ES-I3 (cell line): ENCODE results near the gene NR6A1.

Experiments
- H3K36me3 ChIP-seq: 2 replicates; pipeline ENCODE4 v1.6.1; 2013; ENCODE audit warnings: mild to moderate bottlenecking, low read length, control low read depth, moderate library complexity; ENCODE audit not compliant: insufficient read depth
- H3K4me1 ChIP-seq: 2 replicates; pipeline ENCODE4 v1.6.1; 2013; ENCODE audit warnings: mild to moderate bottlenecking, control low read depth, low read length; ENCODE audit not compliant: insufficient read depth
- H3K9ac ChIP-seq: 2 replicates; pipeline ENCODE4 v1.6.1; 2013; ENCODE audit warnings: low read depth, mild to moderate bottlenecking, low read length, moderate library complexity
- H3K9me3 ChIP-seq: 2 replicates; pipeline ENCODE4 v1.6.1; 2013; ENCODE audit warnings: mild to moderate bottlenecking, low read length, moderate library complexity; ENCODE audit not compliant: control insufficient read depth, insufficient read depth

Gene NR6A1

GRCh38 chr9:124535846-124536245, 235.3 kb downstream of the NR6A1 start:
- no peak overlapping the region for H3K9ac ChIP-seq
- no peaks in the 10 kb centered on the region for H3K4me1 ChIP-seq
- H3K36me3 ChIP-seq, result peaks cover 8% of the 10 kb centered on the region
- H3K9me3 ChIP-seq, result no peaks in the 10 kb centered on the region

- Histone ChIP-seq H3K36me3 (peaks cover 8% of the 10 kb centered on the region), H3K9me3 (no peaks in the 10 kb centered on the region)
Measured at GRCh38 chr9:124532897-124533296, 238.2 kb downstream of the NR6A1 start.

GRCh38 chr9:124531115-124531514, 240.0 kb downstream of the NR6A1 start:
- H3K4me1 ChIP-seq, result no peaks in the 10 kb centered on the region
- H3K9me3 ChIP-seq, result no peaks in the 10 kb centered on the region
- H3K36me3 ChIP-seq, result peaks cover 8% of the 10 kb centered on the region
- no peak overlapping the region for H3K9ac ChIP-seq

More at GRCh38 chr9:124532897-124533296, 238.2 kb downstream of the NR6A1 start:
- Histone ChIP-seq H3K4me1 (no peaks in the 10 kb centered on the region), H3K9ac (no peak overlapping the region)

- H3K36me3 ChIP-seq, result peaks cover 3% of the 10 kb centered on the region; the same call in 1 of the 2 replicates
Measured at GRCh38 chr9:124530246-124530645, 240.9 kb downstream of the NR6A1 start.

GRCh38 chr9:124527781-124528180, 243.3 kb downstream of the NR6A1 start:
- H3K4me1 ChIP-seq, result no peaks in the 10 kb centered on the region
- H3K9ac ChIP-seq, result no peak overlapping the region
- no peaks in the 10 kb centered on the region for H3K36me3 ChIP-seq
- H3K9me3 ChIP-seq, result no peaks in the 10 kb centered on the region

More at GRCh38 chr9:124530246-124530645, 240.9 kb downstream of the NR6A1 start:
- H3K4me1 ChIP-seq, result no peaks in the 10 kb centered on the region
- H3K9me3 ChIP-seq, result no peaks in the 10 kb centered on the region
- H3K9ac ChIP-seq, result no peak overlapping the region

- Histone ChIP-seq H3K36me3 (no peaks in the 10 kb centered on the region), H3K4me1 (no peaks in the 10 kb centered on the region; the same call in 1 of the 2 replicates), H3K9ac (no peak overlapping the region), H3K9me3 (no peaks in the 10 kb centered on the region)
Measured at GRCh38 chr9:124526174-124526573, 244.9 kb downstream of the NR6A1 start.

- H3K4me1 ChIP-seq, result no peaks in the 10 kb centered on the region; the same call in 1 of the 2 replicates
- no peaks in the 10 kb centered on the region for H3K9me3 ChIP-seq
- H3K36me3 ChIP-seq, result no peaks in the 10 kb centered on the region; the same call in 1 of the 2 replicates
- H3K9ac ChIP-seq, result no peak overlapping the region
Measured at GRCh38 chr9:124522121-124523098, 248.7 kb downstream of the NR6A1 start.

GRCh38 chr9:124521142-124521541, 250.0 kb downstream of the NR6A1 start:
- Histone ChIP-seq H3K9me3 (no peaks in the 10 kb centered on the region), H3K36me3 (no peaks in the 10 kb centered on the region; the same call in 1 of the 2 replicates)

GRCh38 chr9:124520206-124520596, 250.9 kb downstream of the NR6A1 start:
- no peak overlapping the region for H3K9ac ChIP-seq
- no peaks in the 10 kb centered on the region for H3K9me3 ChIP-seq
- no peaks in the 10 kb centered on the region; the same call in 1 of the 2 replicates for H3K36me3 ChIP-seq
- H3K4me1 ChIP-seq, result no peaks in the 10 kb centered on the region; the same call in 1 of the 2 replicates

More at GRCh38 chr9:124521142-124521541, 250.0 kb downstream of the NR6A1 start:
- H3K4me1 ChIP-seq, result no peaks in the 10 kb centered on the region; the same call in 1 of the 2 replicates
- H3K9ac ChIP-seq, result no peak overlapping the region

GRCh38 chr9:124518116-124518515, 253.0 kb downstream of the NR6A1 start:
- H3K4me1 ChIP-seq, result no peaks in the 10 kb centered on the region; the same call in 1 of the 2 replicates
- no peaks in the 10 kb centered on the region; the same call in 1 of the 2 replicates for H3K36me3 ChIP-seq
- no peaks in the 10 kb centered on the region for H3K9me3 ChIP-seq
- H3K9ac ChIP-seq, result no peak overlapping the region

GRCh38 chr9:124517600-124517999, 253.5 kb downstream of the NR6A1 start:
- no peaks in the 10 kb centered on the region; the same call in 1 of the 2 replicates for H3K4me1 ChIP-seq
- no peaks in the 10 kb centered on the region for H3K9me3 ChIP-seq
- H3K9ac ChIP-seq, result no peak overlapping the region
- H3K36me3 ChIP-seq, result no peaks in the 10 kb centered on the region; the same call in 1 of the 2 replicates

- no peak overlapping the region for H3K9ac ChIP-seq
- H3K4me1 ChIP-seq, result peaks cover 12% of the 10 kb centered on the region; the same call in 1 of the 2 replicates
- H3K36me3 ChIP-seq, result no peaks in the 10 kb centered on the region
- H3K9me3 ChIP-seq, result no peaks in the 10 kb centered on the region
Measured at GRCh38 chr9:124514874-124515273, 256.2 kb downstream of the NR6A1 start.

- no peaks in the 10 kb centered on the region for H3K36me3 ChIP-seq
- no peak overlapping the region for H3K9ac ChIP-seq
- H3K9me3 ChIP-seq, result no peaks in the 10 kb centered on the region
- peaks cover 12% of the 10 kb centered on the region; the same call in 1 of the 2 replicates for H3K4me1 ChIP-seq
Measured at GRCh38 chr9:124514125-124514524, 257.0 kb downstream of the NR6A1 start.

GRCh38 chr9:124513376-124513994, 257.6 kb downstream of the NR6A1 start:
- Histone ChIP-seq H3K36me3 (no peaks in the 10 kb centered on the region), H3K9me3 (no peaks in the 10 kb centered on the region), H3K4me1 (peaks cover 12% of the 10 kb centered on the region; the same call in 1 of the 2 replicates), H3K9ac (no peak overlapping the region)
